ENCODE measurements around the gene ALDH4A1.

DNA sequence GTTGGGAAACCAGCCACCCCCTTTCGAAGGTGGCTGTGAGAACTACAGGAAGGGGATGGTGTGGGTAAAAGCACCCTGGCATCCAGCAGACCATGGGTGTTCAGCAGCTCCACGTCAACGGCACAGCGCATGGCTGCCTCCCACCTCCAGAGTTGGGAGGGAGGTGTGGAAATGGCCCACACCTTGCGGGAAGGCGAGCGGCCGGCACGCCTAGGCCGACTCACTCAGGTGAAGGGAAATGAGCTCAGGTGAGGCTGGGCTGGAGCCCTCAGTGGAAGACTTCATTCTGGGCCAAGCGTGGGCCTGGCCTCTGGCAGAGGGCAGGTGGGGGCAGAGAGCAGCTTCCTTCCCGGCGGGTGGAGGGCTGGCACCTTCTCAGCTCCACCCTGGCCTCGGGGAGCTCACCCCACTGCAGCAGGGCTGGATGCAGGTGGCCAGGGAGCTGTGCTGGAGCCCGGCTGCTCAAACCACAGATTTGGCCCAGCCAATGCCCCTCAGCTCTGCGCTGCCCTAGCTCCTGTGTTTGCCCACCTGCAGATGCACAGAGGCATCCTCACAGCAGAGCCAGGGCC is 24.8 kb upstream of the ALDH4A1 start:
- TF ChIP-seq POLR2AphosphoS5 (IDR thresholded peaks at IDR 0.05) (no peak), POLR2A (IDR thresholded peaks at IDR 0.05) (no peak), EP300 (IDR thresholded peaks at IDR 0.05) (no peak)
- TF ChIP-seq, protein P1, sequence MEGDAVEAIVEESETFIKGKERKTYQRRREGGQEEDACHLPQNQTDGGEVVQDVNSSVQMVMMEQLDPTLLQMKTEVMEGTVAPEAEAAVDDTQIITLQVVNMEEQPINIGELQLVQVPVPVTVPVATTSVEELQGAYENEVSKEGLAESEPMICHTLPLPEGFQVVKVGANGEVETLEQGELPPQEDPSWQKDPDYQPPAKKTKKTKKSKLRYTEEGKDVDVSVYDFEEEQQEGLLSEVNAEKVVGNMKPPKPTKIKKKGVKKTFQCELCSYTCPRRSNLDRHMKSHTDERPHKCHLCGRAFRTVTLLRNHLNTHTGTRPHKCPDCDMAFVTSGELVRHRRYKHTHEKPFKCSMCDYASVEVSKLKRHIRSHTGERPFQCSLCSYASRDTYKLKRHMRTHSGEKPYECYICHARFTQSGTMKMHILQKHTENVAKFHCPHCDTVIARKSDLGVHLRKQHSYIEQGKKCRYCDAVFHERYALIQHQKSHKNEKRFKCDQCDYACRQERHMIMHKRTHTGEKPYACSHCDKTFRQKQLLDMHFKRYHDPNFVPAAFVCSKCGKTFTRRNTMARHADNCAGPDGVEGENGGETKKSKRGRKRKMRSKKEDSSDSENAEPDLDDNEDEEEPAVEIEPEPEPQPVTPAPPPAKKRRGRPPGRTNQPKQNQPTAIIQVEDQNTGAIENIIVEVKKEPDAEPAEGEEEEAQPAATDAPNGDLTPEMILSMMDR (IDR thresholded peaks at IDR 0.05): no peak
